GM12878 (cell line): ENCODE results near the gene SLC23A1. TPM values are rescaled to one million over a fixed set of nuclear protein-coding genes. Genes with fewer than 3 reads are reported as not detected.

Experiments used
- ATAC-seq: fragments of 200-7000 bp; cut with Tn5 transposase; 3 replicates; pipeline ENCODE4 v1.9.1; 2020; ENCODE audit warnings: mild to moderate bottlenecking, moderate library complexity
- BruUV-seq: library from RNA; stranded (reverse); fragments of 400-500 nt; replicated peaks from 2 replicates; lab custom pipeline; 2021; lab: Mats Ljungman, UMichigan
- CTCF ChIA-PET: fragments of 300-600 bp; sonication (Branson Sonifier 250); formaldehyde crosslinking; extraction: SDS; loops from one replicate; lab custom pipeline; 2021; ENCODE audit warnings: inconsistent platforms; lab: Yijun Ruan, JAX
- POLR2A ChIA-PET: fragments of 350-600 bp; formaldehyde crosslinking; extraction: SDS; loops from one replicate; lab custom pipeline; 2021; ENCODE audit warnings: inconsistent platforms; lab: Charles Lee
- RAD21 ChIA-PET: fragments of 300-600 bp; sonication (Branson Sonifier 250); formaldehyde crosslinking; loops from one replicate; lab custom pipeline; 2023; ENCODE audit warnings: antibody characterized with exemption; ENCODE audit not compliant: unreplicated experiment; lab: Charles Lee
- SMC1A ChIA-PET: fragments of 300-600 bp; sonication (Branson Sonifier 250); formaldehyde crosslinking; loops from one replicate; lab custom pipeline; 2023; ENCODE audit not compliant: unreplicated experiment, uncharacterized antibody; lab: Charles Lee
- DNase-seq: peaks from one replicate; pipeline ENCODE4 v3.0.0-alpha.2; 2011; ENCODE audit warnings: low read depth, low spot score
- FAIRE-seq: peaks from 3 replicates; lab custom pipeline; 2011; peaks lifted over from hg19 to GRCh38; lab: Jason Lieb, UNC
- H2AFZ ChIP-seq: 2 replicates; pipeline ENCODE4 v1.6.0; 2011; ENCODE audit warnings: low read depth, low read length, control low read depth; ENCODE audit not compliant: control insufficient read depth
- H3K27ac ChIP-seq: 2 replicates; pipeline ENCODE4 v1.5.1; 2011; ENCODE audit warnings: control low read depth; ENCODE audit not compliant: control insufficient read depth, insufficient read depth
- H3K27me3 ChIP-seq, 2 experiments: replicated peaks in 1 of 2; 2 replicates each; pipeline versions ENCODE4 v1.6.0 to v1.6.1; 2011; ENCODE audit warnings: low read length in 1 of 2; ENCODE audit not compliant: control insufficient read depth in 2 of 2, insufficient read depth in 2 of 2
- H3K36me3 ChIP-seq, 2 experiments: 2 replicates each; pipeline ENCODE4 v1.5.1; 2011; ENCODE audit warnings: low read length in 1 of 2; ENCODE audit not compliant: control insufficient read depth in 2 of 2, insufficient read depth in 2 of 2
- H3K4me1 ChIP-seq: 2 replicates; pipeline ENCODE4 v1.6.1; 2011; ENCODE audit warnings: mild to moderate bottlenecking, low read length, moderate library complexity, mixed read lengths; ENCODE audit not compliant: control insufficient read depth, insufficient read depth
- H3K4me2 ChIP-seq: 2 replicates; pipeline ENCODE4 v1.6.0; 2011; ENCODE audit warnings: control low read depth; ENCODE audit not compliant: control insufficient read depth, insufficient read depth
- H3K4me3 ChIP-seq: fragments of 200-600 bp; sonication (generic); 2 replicates; pipeline ENCODE4 v1.5.1; 2016
- H3K79me2 ChIP-seq: 2 replicates; pipeline ENCODE4 v1.6.0; 2011; ENCODE audit warnings: low read length; ENCODE audit not compliant: control insufficient read depth, insufficient read depth
- H3K9ac ChIP-seq: 2 replicates; pipeline ENCODE4 v1.8.0; 2011; ENCODE audit warnings: low read length, control low read depth, mixed read lengths; ENCODE audit not compliant: control insufficient read depth, insufficient read depth
- H3K9me3 ChIP-seq: replicated peaks from 3 replicates; pipeline ENCODE4 v1.5.1; 2011; ENCODE audit warnings: mild to moderate bottlenecking, low read length; ENCODE audit not compliant: control insufficient read depth, insufficient read depth
- H4K20me1 ChIP-seq: 2 replicates; pipeline ENCODE4 v1.6.0; 2011; ENCODE audit not compliant: control insufficient read depth, insufficient read depth
- POLR2A ChIP-seq: IDR thresholded peaks from 2 replicates; pipeline ENCODE4 v1.6.1; 2011; ENCODE audit warnings: low read depth, mild to moderate bottlenecking, low read length
- RBBP5 ChIP-seq: fragments of 200-600 bp; sonication (generic); conservative IDR thresholded peaks from 2 replicates; pipeline ENCODE4 v1.6.1; 2016
- WGBS: methylation state at CpG from one replicate; pipeline ENCODE4 v1.1.6; 2016; ENCODE audit warnings: low lambda C conversion rate; ENCODE audit not compliant: insufficient replicate concordance, insufficient coverage; ENCODE audit errors: missing lambda C conversion rate; 5-methylcytosine and 5-hydroxymethylcytosine counted together
- in situ Hi-C: fragments of 300-500 bp; cut with MboI; formaldehyde crosslinking; loops from 9 replicates; pipeline ENCODE4 v1.14.3; 2018; ENCODE audit warnings: mixed read lengths
- intact Hi-C: fragments of 100-400 bp; cut with micrococcal nuclease; formaldehyde crosslinking; loops from one replicate; pipeline ENCODE4 v1.14.2; 2022; ENCODE audit not compliant: unreplicated experiment
- polyA plus RNA-seq, 11 experiments: library from polyadenylated mRNA; depleted of rRNA in 4 of 11; unstranded in 6 of 11; stranded (reverse) in 5 of 11; fragments of >200 nt; fragmentation: Nextera tagmentation in 4 of 11; fragmentation: Illumina TruSeq in 1 of 11; extraction: Ambion mirVana in 4 of 11; extraction: Trizol in 1 of 11; gene quantifications; 1 replicate in 1 of 11; 2 replicates in 10 of 11; pipeline versions ENCODE4 v1.2.1 to v1.2.3, GENCODE V29; 2011 to 2016; ENCODE audit warnings: inconsistent platforms in 2 of 11, missing spikeins in 2 of 11, low read depth in 1 of 11
- total RNA-seq, 4 experiments: library from RNA; depleted of rRNA in 3 of 4; stranded (reverse); fragments of >200 nt in 3 of 4; fragmentation: Illumina TruSeq in 1 of 4; extraction: Trizol in 1 of 4; gene quantifications; 2 replicates each; pipeline versions ENCODE4 v1.2.1 to v1.2.3, GENCODE V29; 2013 to 2021
- TF ChIP-seq, protein P1 (sequence below), 3 experiments: IDR thresholded peaks in 2 of 3; conservative IDR thresholded peaks in 1 of 3; 2 replicates each; pipeline ENCODE4 v1.5.1; 2011; ENCODE audit warnings: low read depth in 3 of 3, low read length in 3 of 3, mild to moderate bottlenecking in 3 of 3, control low read depth in 2 of 3, moderate library complexity in 2 of 3, inconsistent platforms in 1 of 3, mixed read lengths in 1 of 3; ENCODE audit not compliant: control insufficient read depth in 2 of 3, insufficient read depth in 1 of 3; ENCODE audit errors: extremely low read depth in 1 of 3

Gene SLC23A1
- total and polyA plus RNA-seq, 10 of the 15 experiments (the other 5 are each of a cell fraction or from before 2014, with no cell fraction given): 0.35 to 4.7 (median 1.6) TPM

DNA sequence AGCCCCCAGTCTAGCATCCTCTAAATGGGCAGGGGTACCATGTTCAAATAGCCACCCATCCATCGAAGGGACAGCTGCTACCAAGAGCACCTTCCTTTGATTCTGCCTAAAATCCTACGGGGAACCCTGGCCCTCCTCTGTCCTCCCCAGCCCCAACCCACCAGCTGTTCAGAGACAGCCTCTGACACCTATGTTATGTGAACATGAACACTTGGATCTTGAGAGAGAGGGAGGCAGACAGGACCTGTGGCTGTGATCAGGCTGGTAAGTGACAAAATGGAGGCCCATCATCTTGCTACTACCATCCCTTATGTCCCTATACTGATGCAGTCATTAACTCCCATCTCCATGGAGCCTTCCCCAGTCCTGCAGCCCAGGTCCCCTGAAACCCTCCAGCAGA lies 8.2 kb downstream of the SLC23A1 start:
- in situ Hi-C loops (no loop called here), intact Hi-C loops (no loop called here)
- FAIRE-seq (no peak), ATAC-seq (peak; percentile 23; the same call in 2 of the 3 replicates), DNase-seq (no peak)
- Histone ChIP-seq H3K27ac (no peak overlapping the region), H3K9ac (no peak overlapping the region), H3K79me2 (no peaks in the 10 kb centered on the region), H3K27me3 (no peaks in the 10 kb centered on the region), H3K36me3 (peaks cover 0 to 5% of the 10 kb centered on the region in 2 experiments; a peak in 1 of 4 replicates), H3K4me2 (no peak overlapping the region), H3K9me3 (no peaks in the 10 kb centered on the region), H4K20me1 (no peaks in the 10 kb centered on the region), H3K4me1 (no peaks in the 10 kb centered on the region), H2AFZ (no peak overlapping the region), H3K4me3 (no peak overlapping the region)
- ChIA-PET POLR2A (interaction anchor here (1.1 kb wide), 1 partner anchor 50 kb away, joined by 3 read pairs; no protein-coding TSS in a partner anchor), CTCF (interaction anchor here (1.2 to 1.7 kb wide), 2 partner anchors 11 to 124 kb away, joined by 3 to 4 read pairs; no protein-coding TSS in a partner anchor), RAD21 (no interaction called here), SMC1A (interaction anchor here (0.6 kb wide), 1 partner anchor 138 kb away, joined by 3 read pairs; no protein-coding TSS in a partner anchor)
- 88% methylated on average over 2 of the region's 2 CpGs for WGBS
- no TSS peak for BruUV-seq
- TF ChIP-seq POLR2A (0 out of 2 replicates have a peak, but pooled peaks have one; percentile 43), RBBP5 (no peak)
- TF ChIP-seq, protein P1, sequence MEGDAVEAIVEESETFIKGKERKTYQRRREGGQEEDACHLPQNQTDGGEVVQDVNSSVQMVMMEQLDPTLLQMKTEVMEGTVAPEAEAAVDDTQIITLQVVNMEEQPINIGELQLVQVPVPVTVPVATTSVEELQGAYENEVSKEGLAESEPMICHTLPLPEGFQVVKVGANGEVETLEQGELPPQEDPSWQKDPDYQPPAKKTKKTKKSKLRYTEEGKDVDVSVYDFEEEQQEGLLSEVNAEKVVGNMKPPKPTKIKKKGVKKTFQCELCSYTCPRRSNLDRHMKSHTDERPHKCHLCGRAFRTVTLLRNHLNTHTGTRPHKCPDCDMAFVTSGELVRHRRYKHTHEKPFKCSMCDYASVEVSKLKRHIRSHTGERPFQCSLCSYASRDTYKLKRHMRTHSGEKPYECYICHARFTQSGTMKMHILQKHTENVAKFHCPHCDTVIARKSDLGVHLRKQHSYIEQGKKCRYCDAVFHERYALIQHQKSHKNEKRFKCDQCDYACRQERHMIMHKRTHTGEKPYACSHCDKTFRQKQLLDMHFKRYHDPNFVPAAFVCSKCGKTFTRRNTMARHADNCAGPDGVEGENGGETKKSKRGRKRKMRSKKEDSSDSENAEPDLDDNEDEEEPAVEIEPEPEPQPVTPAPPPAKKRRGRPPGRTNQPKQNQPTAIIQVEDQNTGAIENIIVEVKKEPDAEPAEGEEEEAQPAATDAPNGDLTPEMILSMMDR (IDR thresholded peaks at IDR 0.05 in 2 of 3, conservative IDR thresholded peaks at IDR 0.05 in 1 of 3; ENCODE audit: control insufficient read depth in 2 of 3, extremely low read depth in 1 of 3, insufficient read depth in 1 of 3, low read depth in 3 of 3, low read length in 3 of 3): no peak
